Measurements from ENCODE around the gene CAMKMT. TPM values are rescaled to one million over a fixed set of nuclear protein-coding genes. Genes with fewer than 3 reads are reported as not detected.
A peak's percentile ranks its signal among the peaks of the same experiment; 100 is the strongest.
"Not testable (repeated sequence)": the region's sequence is repeated elsewhere in the genome, so short reads cannot be mapped to it uniquely, and the experiment has no call there.

CAMKMT gene
- total RNA-seq, 2 experiments from 2014 or later: 12.9 to 13.3 TPM

GRCh38 chr2:44470151-44470550, 108.4 kb downstream of the CAMKMT start:
- H3K4me3 Mint-ChIP-seq: no peak overlapping the region

GRCh38 chr2:44477657-44478414, 116.1 kb downstream of the CAMKMT start:
- no peak for ATAC-seq (ENCODE audit: low read depth)
- DNase-seq: no peak
- Mint-ChIP-seq H3K9me3 (no peaks in the 10 kb centered on the region), H3K4me3 (no peak overlapping the region), H3K27me3 (no peaks in the 10 kb centered on the region), H3K27ac (no peak overlapping the region), H3K36me3 (no peaks in the 10 kb centered on the region), H3K4me1 (peaks cover 1% of the 10 kb centered on the region)
- POLR2A ChIA-PET: no interaction called here

More at GRCh38 chr2:44470151-44470550, 108.4 kb downstream of the CAMKMT start:
- Mint-ChIP-seq H3K36me3 (no peaks in the 10 kb centered on the region), H3K9me3 (no peaks in the 10 kb centered on the region), H3K27ac (no peak overlapping the region), H3K4me1 (no peaks in the 10 kb centered on the region), H3K27me3 (no peaks in the 10 kb centered on the region)
- no peak for DNase-seq
- POLR2A ChIA-PET: no interaction called here
- no peak for ATAC-seq (ENCODE audit: low read depth)

- ATAC-seq (ENCODE audit: low read depth): peak; percentile 99
- no peaks in the 10 kb centered on the region for H3K27me3 Mint-ChIP-seq
These were observed 117.6 kb downstream of the CAMKMT start for GRCh38 chr2:44479127-44479887.

GRCh38 chr2:44480068-44480467, 118.3 kb downstream of the CAMKMT start:
- H3K4me3 Mint-ChIP-seq: no peak overlapping the region
- POLR2A ChIA-PET: no interaction called here

More at GRCh38 chr2:44479127-44479887, 117.6 kb downstream of the CAMKMT start:
- Mint-ChIP-seq H3K4me3 (no peak overlapping the region), H3K4me1 (peaks cover 1% of the 10 kb centered on the region), H3K9me3 (no peaks in the 10 kb centered on the region), H3K36me3 (peaks cover 2% of the 10 kb centered on the region), H3K27ac (no peak overlapping the region)
- no peak for DNase-seq
- POLR2A ChIA-PET: no interaction called here

DNA sequence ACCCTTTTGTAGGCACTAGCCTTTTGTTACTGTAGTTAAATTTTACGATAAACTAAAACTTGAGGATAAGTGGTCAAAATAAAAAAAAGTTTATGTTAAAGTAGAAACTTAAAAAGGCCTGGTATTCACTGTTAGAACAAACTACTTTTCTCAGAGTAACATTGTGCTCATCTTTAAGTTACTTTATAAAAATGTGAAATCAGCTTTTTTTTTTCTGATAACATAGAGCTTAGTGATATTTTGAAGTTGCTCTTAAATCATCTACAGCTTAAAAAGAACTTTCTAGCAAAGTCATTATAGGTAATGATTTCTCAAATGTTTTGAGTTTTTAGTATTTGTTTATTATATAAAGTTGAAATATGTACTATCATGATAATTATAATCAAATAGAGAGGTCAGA, 125.3 kb downstream of the CAMKMT start:
- Mint-ChIP-seq H3K36me3 (peaks cover 2% of the 10 kb centered on the region), H3K9me3 (no peaks in the 10 kb centered on the region), H3K4me3 (no peak overlapping the region), H3K27ac (no peak overlapping the region), H3K27me3 (no peaks in the 10 kb centered on the region), H3K4me1 (no peaks in the 10 kb centered on the region)
- POLR2A ChIA-PET: no interaction called here
- DNase-seq (no peak), ATAC-seq (ENCODE audit: low read depth) (no peak)

More at GRCh38 chr2:44480068-44480467, 118.3 kb downstream of the CAMKMT start:
- Mint-ChIP-seq H3K36me3 (peaks cover 2% of the 10 kb centered on the region), H3K4me1 (peaks cover 1% of the 10 kb centered on the region), H3K27me3 (no peaks in the 10 kb centered on the region), H3K27ac (no peak overlapping the region), H3K9me3 (no peaks in the 10 kb centered on the region)
- DNase-seq (no peak), ATAC-seq (ENCODE audit: low read depth) (no peak)

- Mint-ChIP-seq H3K4me3 (no peak overlapping the region), H3K27ac (no peak overlapping the region), H3K9me3 (no peaks in the 10 kb centered on the region), H3K4me1 (no peaks in the 10 kb centered on the region), H3K27me3 (no peaks in the 10 kb centered on the region), H3K36me3 (no peaks in the 10 kb centered on the region)
- POLR2A ChIA-PET: no interaction called here
- ATAC-seq (ENCODE audit: low read depth) (no peak), DNase-seq (no peak)
These were observed 129.0 kb downstream of the CAMKMT start for GRCh38 chr2:44490726-44491125.

GRCh38 chr2:44494006-44494405, 132.3 kb downstream of the CAMKMT start:
- DNase-seq: no peak
- Mint-ChIP-seq H3K27me3 (no peaks in the 10 kb centered on the region), H3K9me3 (no peaks in the 10 kb centered on the region), H3K4me1 (no peaks in the 10 kb centered on the region), H3K4me3 (no peak overlapping the region), H3K36me3 (no peaks in the 10 kb centered on the region), H3K27ac (no peak overlapping the region)
- no peak for ATAC-seq (ENCODE audit: low read depth)
- POLR2A ChIA-PET: no interaction called here

- ATAC-seq (ENCODE audit: low read depth) (no peak), DNase-seq (no peak)
- Mint-ChIP-seq H3K9me3 (no peaks in the 10 kb centered on the region), H3K4me3 (no peak overlapping the region), H3K27ac (no peak overlapping the region), H3K4me1 (no peaks in the 10 kb centered on the region), H3K27me3 (no peaks in the 10 kb centered on the region), H3K36me3 (no peaks in the 10 kb centered on the region)
- POLR2A ChIA-PET: no interaction called here
These were observed 133.3 kb downstream of the CAMKMT start for GRCh38 chr2:44495035-44495434.

- no peak overlapping the region for H3K4me3 Mint-ChIP-seq
- H3K9me3 Mint-ChIP-seq: no peaks in the 10 kb centered on the region
- no peak overlapping the region for H3K27ac Mint-ChIP-seq
- no peak for ATAC-seq (ENCODE audit: low read depth)
- no peaks in the 10 kb centered on the region for H3K27me3 Mint-ChIP-seq
- DNase-seq: no peak
- no peaks in the 10 kb centered on the region for H3K4me1 Mint-ChIP-seq
- POLR2A ChIA-PET: no interaction called here
- no peaks in the 10 kb centered on the region for H3K36me3 Mint-ChIP-seq
These were observed 133.8 kb downstream of the CAMKMT start for GRCh38 chr2:44495544-44495943.

GRCh38 chr2:44496130-44496529, 134.4 kb downstream of the CAMKMT start:
- no peak for DNase-seq
- Mint-ChIP-seq H3K4me1 (no peaks in the 10 kb centered on the region), H3K36me3 (no peaks in the 10 kb centered on the region), H3K27me3 (no peaks in the 10 kb centered on the region), H3K4me3 (no peak overlapping the region), H3K9me3 (no peaks in the 10 kb centered on the region), H3K27ac (no peak overlapping the region)
- no peak for ATAC-seq (ENCODE audit: low read depth)
- POLR2A ChIA-PET: no interaction called here

- DNase-seq (no peak), ATAC-seq (ENCODE audit: low read depth) (no peak)
- no peaks in the 10 kb centered on the region for H3K9me3 Mint-ChIP-seq
- H3K4me1 Mint-ChIP-seq: no peaks in the 10 kb centered on the region
- H3K27me3 Mint-ChIP-seq: no peaks in the 10 kb centered on the region
- no peak overlapping the region for H3K4me3 Mint-ChIP-seq
- no peaks in the 10 kb centered on the region for H3K36me3 Mint-ChIP-seq
- POLR2A ChIA-PET: no interaction called here
- H3K27ac Mint-ChIP-seq: no peak overlapping the region
These were observed 136.8 kb downstream of the CAMKMT start for GRCh38 chr2:44498551-44498950.

- ATAC-seq (ENCODE audit: low read depth): not testable (repeated sequence)
These were observed 143.9 kb downstream of the CAMKMT start for GRCh38 chr2:44505664-44506063.

DNA sequence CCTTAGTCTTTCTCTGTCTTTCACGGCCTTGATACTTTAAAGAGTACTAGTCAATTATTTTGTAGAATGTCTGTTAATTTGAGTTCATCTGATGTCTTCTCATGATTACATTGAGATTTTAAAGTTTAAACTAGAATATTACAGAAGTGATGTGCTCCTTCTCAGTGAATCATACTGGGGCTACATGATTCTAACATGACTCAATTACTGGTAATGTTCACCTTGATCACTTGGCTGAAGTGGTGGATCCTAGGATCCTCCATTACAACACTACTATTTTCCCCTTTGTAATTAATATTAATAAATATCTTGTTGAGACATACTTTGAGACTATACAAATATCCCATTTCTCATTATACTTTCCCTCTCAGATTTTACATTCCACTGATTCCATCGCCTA, 148.5 kb downstream of the CAMKMT start:
- POLR2A ChIA-PET: no interaction called here
- ATAC-seq (ENCODE audit: low read depth): no peak
- H3K4me1 Mint-ChIP-seq: no peaks in the 10 kb centered on the region

More at GRCh38 chr2:44505664-44506063, 143.9 kb downstream of the CAMKMT start:
- DNase-seq, H3K27me3 Mint-ChIP-seq, POLR2A ChIA-PET, H3K4me3 Mint-ChIP-seq, H3K27ac Mint-ChIP-seq, H3K4me1 Mint-ChIP-seq, H3K36me3 Mint-ChIP-seq, H3K9me3 Mint-ChIP-seq: not testable (repeated sequence)

DNA sequence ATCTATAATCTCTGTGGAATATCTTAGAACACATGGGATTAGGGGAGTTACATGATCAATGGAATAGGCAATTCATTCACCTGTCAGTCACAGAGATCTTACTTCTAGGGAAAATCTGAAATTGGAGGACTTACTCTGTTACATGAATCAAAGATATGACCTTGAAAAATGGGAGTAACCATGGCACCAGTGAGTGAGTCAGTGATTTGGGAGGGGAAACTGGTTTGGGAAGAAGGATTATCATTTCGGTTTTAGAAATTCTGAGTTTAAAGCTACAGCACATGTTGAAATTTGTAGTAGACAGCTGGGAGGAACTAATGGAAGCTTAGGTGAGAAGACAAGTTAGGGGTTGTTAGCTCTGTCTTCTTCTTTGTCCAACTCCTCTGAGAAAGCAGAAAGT, 153.7 kb downstream of the CAMKMT start:
- POLR2A ChIA-PET: no interaction called here
- no peaks in the 10 kb centered on the region for H3K27me3 Mint-ChIP-seq
- peaks cover 2% of the 10 kb centered on the region for H3K36me3 Mint-ChIP-seq
- peaks cover 3% of the 10 kb centered on the region for H3K9me3 Mint-ChIP-seq
- H3K4me3 Mint-ChIP-seq: no peak overlapping the region
- no peak overlapping the region for H3K27ac Mint-ChIP-seq
- no peaks in the 10 kb centered on the region for H3K4me1 Mint-ChIP-seq
- DNase-seq (no peak), ATAC-seq (ENCODE audit: low read depth) (no peak)

More for the DNA sequence above, 148.5 kb downstream of the CAMKMT start:
- peaks cover 3% of the 10 kb centered on the region for H3K36me3 Mint-ChIP-seq
- H3K27ac Mint-ChIP-seq: no peak overlapping the region
- no peak for DNase-seq
- no peaks in the 10 kb centered on the region for H3K27me3 Mint-ChIP-seq
- no peaks in the 10 kb centered on the region for H3K9me3 Mint-ChIP-seq
- no peak overlapping the region for H3K4me3 Mint-ChIP-seq

Data from activated naive CD8-positive, alpha-beta T cell treated with anti-CD3 and anti-CD28 coated beads, Interleukin-2, amount 10 ng/mL, durations not matched to agents 7 days and 5 days (primary cell).